ENCODE results near the gene SREBF2. TPM values are rescaled to one million over a fixed set of nuclear protein-coding genes. Genes with fewer than 3 reads are reported as not detected.

Gene SREBF2
- total and polyA plus RNA-seq, 2 of the 13 experiments (the other 11 are each of a cell fraction or from before 2014, with no cell fraction given), result 53.8 to 72.6 TPM

DNA sequence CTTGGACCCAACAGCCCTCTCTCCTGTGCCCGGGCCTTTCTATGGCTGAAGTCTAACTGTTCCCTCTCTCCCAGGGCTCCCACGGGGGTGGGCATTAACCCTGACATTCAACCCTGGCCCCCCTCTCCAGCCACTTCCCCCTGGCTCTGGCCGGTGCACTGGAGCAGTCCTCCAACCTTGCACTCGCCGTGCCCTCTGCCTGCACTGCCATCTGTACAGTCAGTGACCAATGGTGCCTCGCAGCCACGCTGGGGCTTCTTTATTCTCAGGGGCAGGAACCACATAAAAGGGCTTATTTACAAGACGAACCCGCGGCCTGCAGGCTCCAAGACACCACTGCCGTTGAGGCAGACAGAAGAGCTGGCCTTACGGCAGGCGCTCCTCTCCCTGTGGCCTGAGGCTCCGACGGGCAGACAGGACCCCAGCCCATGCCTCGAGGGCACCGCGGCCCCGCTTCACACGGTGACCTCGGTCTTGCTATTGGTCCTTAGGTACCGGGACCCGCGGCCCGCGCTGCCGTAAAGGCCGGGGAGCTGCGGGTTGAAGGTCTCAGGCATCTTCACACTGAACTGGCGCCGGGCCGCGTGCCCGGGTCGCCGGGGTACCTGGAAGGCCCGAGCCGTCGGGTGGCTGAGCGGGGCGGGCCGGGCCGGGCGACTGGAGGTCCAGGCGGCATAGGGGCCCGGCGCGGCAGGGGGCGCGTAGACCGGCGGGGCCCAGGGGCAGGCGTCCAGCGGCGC lies 76.6 kb downstream of the SREBF2 start:
- no TSS peak for BruUV-seq (replicated peaks)
- peak overlapping the region; percentile 32; the same call in 1 of the 2 replicates for H3K4me2 ChIP-seq (ENCODE audit: low read depth, low read length)
- H3K27ac ChIP-seq (ENCODE audit: extremely low read length, insufficient read depth, low read length), result no peak overlapping the region
- no peak overlapping the region for H3K9ac ChIP-seq (ENCODE audit: insufficient read depth, low read depth, low read length)
- intact Hi-C loops (cut with micrococcal nuclease; ENCODE audit: unreplicated experiment) (no loop called here), in situ Hi-C loops (cut with HindIII; ENCODE audit: extremely low pct_ligation_motif_present, low pct_unique_long_range_greater_than_20kb) (no loop called here)
- 37% methylated on average over 7 of the region's 55 CpGs for WGBS (ENCODE audit: low lambda C conversion rate)
- CTCF ChIA-PET (ENCODE audit: low intra/inter-chr PET ratio, low total read pairs), result no interaction called here
- POLR2A ChIA-PET, result no interaction called here
- H3K4me3 ChIP-seq (replicated peaks in 1 of 3; ENCODE audit: insufficient read depth in 1 of 3, low read depth in 2 of 3, low read length in 3 of 3), result peak overlapping the region in 2 of 3 experiments; percentile 16 to 52; a peak in 2 of 6 replicates
- H3K36me3 ChIP-seq (replicated peaks in 1 of 2; ENCODE audit: control insufficient read depth in 1 of 2, insufficient read depth in 2 of 2, low read length in 2 of 2), result peaks cover 2 to 10% of the 10 kb centered on the region in 2 experiments; a peak in 4 of 5 replicates
- TF ChIP-seq NRL (CRISPR knock-in tag; IDR thresholded peaks at IDR 0.05; ENCODE audit: borderline replicate concordance), result 0 out of 2 replicates have a peak, but pooled peaks have one; percentile 26
- 0 out of 2 replicates have a peak, but pooled peaks have one; percentile 34 for TF ChIP-seq EZH2 (conservative IDR thresholded peaks at IDR 0.05; ENCODE audit: low read depth, low read length)
- TF ChIP-seq ZNF652 (CRISPR knock-in tag; IDR thresholded peaks at IDR 0.05; ENCODE audit: borderline replicate concordance, low read depth), result no peak
- TF ChIP-seq NFAT5 (CRISPR knock-in tag; IDR thresholded peaks at IDR 0.05), result 0 out of 2 replicates have a peak, but pooled peaks have one; percentile 1
- no peak for TF ChIP-seq ZNF740 (CRISPR knock-in tag; IDR thresholded peaks at IDR 0.05)
- no peaks in the 10 kb centered on the region for H3K9me3 ChIP-seq (ENCODE audit: low read length)
- no peak overlapping the region for H2AFZ ChIP-seq (ENCODE audit: low read length)
- H3K79me2 ChIP-seq (ENCODE audit: insufficient read depth, low read length), result no peaks in the 10 kb centered on the region
- H3K4me1 ChIP-seq (ENCODE audit: insufficient read depth, low read length), result peaks cover 7% of the 10 kb centered on the region; the same call in 1 of the 2 replicates
- H4K20me1 ChIP-seq (ENCODE audit: insufficient read depth, low read length), result peaks cover 36% of the 10 kb centered on the region
- ATAC-seq (peak; percentile 12), DNase-seq (ENCODE audit: low spot score) (no peak), FAIRE-seq (no peak)
- peaks cover 19 to 41% of the 10 kb centered on the region in 2 experiments; a peak in 4 of 5 replicates for H3K27me3 ChIP-seq (ENCODE audit: control insufficient read depth in 1 of 2, insufficient read depth in 2 of 2, low read length in 2 of 2)

Data from HepG2 (cell line).